ENCODE results near the gene SUV39H1.

The SUV39H1 gene

DNA sequence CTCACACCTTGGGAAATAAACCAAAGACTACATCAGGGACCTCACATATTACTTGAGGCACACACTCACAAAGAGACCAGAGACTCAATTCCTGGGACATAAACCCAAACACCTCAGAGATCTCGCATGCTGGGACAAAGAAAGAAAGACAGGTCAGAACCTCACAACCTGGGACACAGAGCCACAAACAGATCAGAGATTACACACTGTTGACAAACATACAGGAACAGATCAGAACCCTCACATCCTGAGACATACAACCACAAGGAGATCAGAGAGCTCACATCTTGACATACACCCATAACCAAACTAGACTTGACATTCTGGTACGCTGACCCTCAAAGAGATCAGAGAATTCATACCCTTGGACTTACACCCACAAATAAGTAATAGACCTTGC, 17.3 kb downstream of the SUV39H1 start:
- no peaks in the 10 kb centered on the region for H3K9me3 Mint-ChIP-seq

DNA sequence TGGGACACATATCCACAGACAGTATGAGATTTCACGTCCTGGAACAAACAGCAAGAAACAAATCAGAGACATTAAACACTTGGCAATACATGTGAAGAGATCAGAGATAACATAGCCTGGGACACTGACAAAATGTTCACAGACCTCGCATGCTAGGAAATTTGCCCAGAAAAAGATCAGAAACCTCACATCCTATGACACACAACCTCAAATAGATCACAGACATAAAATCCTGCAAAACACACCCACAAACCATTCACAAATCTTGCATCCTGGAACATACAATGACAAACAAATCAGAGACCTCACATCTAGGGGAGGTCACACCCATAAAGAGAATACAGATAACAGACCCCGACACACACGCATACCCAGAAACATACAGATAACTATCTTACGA, 18.0 kb downstream of the SUV39H1 start:
- no peaks in the 10 kb centered on the region for H3K9me3 Mint-ChIP-seq
- no peak overlapping the region for H3K4me3 Mint-ChIP-seq
- no peak for ATAC-seq (ENCODE audit: low read depth)
- peaks cover 2% of the 10 kb centered on the region for H3K36me3 Mint-ChIP-seq
- DNase-seq (ENCODE audit: low spot score in 2 of 2) = no peak
- no peaks in the 10 kb centered on the region for H3K27me3 Mint-ChIP-seq
- peaks cover 6% of the 10 kb centered on the region for H3K4me1 Mint-ChIP-seq
- H3K27ac Mint-ChIP-seq = no peak overlapping the region

More for the DNA sequence above, 17.3 kb downstream of the SUV39H1 start:
- Mint-ChIP-seq H3K4me1 (peaks cover 6% of the 10 kb centered on the region), H3K36me3 (peaks cover 2% of the 10 kb centered on the region), H3K4me3 (no peak overlapping the region), H3K27ac (no peak overlapping the region), H3K27me3 (no peaks in the 10 kb centered on the region)
- ATAC-seq (ENCODE audit: low read depth) (no peak), DNase-seq (ENCODE audit: low spot score in 2 of 2) (no peak)

DNA sequence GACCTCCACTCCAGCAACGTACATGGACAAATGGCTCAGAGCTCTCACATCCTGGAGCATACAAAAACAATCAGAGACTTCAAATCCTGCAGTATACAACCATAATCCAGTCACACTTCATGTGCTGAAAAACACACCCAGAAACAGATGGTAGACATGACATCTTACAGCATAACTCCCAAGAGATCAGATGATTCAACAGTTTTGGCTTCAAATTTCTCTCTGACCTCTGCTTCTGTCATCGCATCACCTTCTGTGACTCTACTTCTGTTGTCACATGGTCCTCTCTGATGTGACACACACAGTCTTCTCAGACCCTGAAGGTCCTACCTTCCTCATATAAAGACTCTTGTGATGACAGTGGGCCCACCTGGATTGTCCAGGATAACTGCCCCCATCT, 18.5 kb downstream of the SUV39H1 start:
- DNase-seq (ENCODE audit: low spot score in 2 of 2) (no peak), ATAC-seq (ENCODE audit: low read depth) (no peak)
- Mint-ChIP-seq H3K4me1 (peaks cover 6% of the 10 kb centered on the region), H3K9me3 (no peaks in the 10 kb centered on the region), H3K36me3 (peaks cover 2% of the 10 kb centered on the region), H3K27ac (no peak overlapping the region), H3K4me3 (no peak overlapping the region), H3K27me3 (no peaks in the 10 kb centered on the region)

DNA sequence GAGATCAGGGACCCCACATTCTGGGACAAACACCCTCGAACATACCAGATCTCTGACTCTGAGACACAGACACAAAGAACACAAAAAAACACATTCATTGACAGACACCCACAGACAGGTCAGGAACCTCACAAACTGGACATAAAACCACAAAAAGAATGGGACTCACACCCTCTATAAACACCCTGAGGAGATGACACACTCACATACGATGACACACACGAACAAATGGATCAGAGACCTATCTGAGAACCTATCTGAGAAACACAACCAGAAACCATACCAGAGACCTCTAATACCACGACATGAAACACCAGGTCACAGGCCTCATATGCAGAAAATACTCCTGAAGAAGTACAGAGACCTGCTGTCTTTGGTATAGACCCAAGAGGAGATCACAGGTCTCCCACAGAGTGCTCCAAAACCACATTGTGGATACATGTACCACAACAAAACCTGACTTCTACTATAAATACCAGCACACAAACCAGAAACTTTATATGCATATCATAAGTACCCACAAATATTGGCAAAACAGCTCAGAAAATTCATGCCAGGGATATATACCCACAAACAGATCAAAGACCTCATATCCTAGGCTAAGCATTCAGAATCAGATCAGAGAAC, 19.5 kb downstream of the SUV39H1 start:
- ATAC-seq (ENCODE audit: low read depth) = no peak
- Mint-ChIP-seq H3K4me3 (no peak overlapping the region), H3K27me3 (no peaks in the 10 kb centered on the region)

DNA sequence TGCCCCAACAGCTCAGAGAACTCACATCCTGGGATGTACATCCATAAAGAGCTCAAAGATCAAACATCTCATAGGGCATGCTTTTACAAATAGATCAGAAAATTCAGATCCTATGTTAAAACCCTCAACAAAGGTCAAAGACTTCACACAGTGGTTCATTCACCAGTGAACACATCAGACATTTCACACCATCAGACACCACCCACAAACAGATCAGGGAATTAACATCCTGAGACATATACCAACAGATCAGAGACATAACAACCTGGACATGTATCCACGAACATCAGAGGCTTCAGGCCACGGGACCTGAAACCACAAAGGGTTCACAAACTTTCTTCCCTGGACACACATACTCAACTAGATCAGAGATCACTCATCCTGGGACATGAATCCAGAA, 23.4 kb downstream of the SUV39H1 start:
- Mint-ChIP-seq H3K9me3 (no peaks in the 10 kb centered on the region), H3K4me1 (peaks cover 6% of the 10 kb centered on the region), H3K27ac (no peak overlapping the region), H3K27me3 (no peaks in the 10 kb centered on the region), H3K36me3 (peaks cover 2% of the 10 kb centered on the region), H3K4me3 (no peak overlapping the region)
- ATAC-seq (ENCODE audit: low read depth) (no peak), DNase-seq (ENCODE audit: low spot score in 2 of 2) (no peak)

More for the DNA sequence above, 19.5 kb downstream of the SUV39H1 start:
- no peak overlapping the region for H3K27ac Mint-ChIP-seq
- DNase-seq (ENCODE audit: low spot score in 2 of 2) = no peak
- peaks cover 6% of the 10 kb centered on the region for H3K4me1 Mint-ChIP-seq
- H3K36me3 Mint-ChIP-seq = peaks cover 2% of the 10 kb centered on the region
- no peaks in the 10 kb centered on the region for H3K9me3 Mint-ChIP-seq

DNA sequence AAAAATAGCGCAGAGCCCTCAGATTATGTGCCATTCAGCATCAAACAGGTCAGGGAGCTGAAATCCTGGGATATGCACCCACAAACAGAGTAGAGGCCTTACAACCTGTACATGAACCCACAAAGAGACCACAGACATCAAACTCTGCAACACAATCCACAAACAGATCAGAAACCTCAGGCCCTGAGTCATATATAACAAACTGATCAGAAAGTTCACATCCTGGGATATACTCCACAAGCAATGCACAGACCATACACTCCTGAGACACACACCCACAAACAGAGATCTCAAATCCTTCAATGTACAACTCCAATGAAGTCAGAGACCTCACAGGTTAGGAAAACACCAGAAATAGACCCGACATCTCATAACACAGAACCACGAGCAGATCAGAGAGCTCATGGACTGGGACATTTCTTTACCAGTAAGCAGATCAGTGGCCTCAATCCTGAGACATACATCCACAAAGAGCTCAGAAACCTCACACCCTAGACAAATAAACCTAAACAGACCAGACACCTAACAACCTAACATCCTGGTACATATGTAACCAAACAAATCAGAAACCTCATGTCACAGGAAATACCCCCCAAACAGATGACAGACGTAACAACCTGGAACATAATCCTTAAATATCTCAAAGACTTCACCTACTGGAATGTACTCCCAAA, 24.2 kb downstream of the SUV39H1 start:
- Mint-ChIP-seq H3K27me3 (no peaks in the 10 kb centered on the region), H3K36me3 (peaks cover 2% of the 10 kb centered on the region), H3K9me3 (no peaks in the 10 kb centered on the region), H3K4me1 (peaks cover 6% of the 10 kb centered on the region), H3K4me3 (no peak overlapping the region), H3K27ac (no peak overlapping the region)
- no peak for DNase-seq (ENCODE audit: low spot score in 2 of 2)
- no peak for ATAC-seq (ENCODE audit: low read depth)

DNA sequence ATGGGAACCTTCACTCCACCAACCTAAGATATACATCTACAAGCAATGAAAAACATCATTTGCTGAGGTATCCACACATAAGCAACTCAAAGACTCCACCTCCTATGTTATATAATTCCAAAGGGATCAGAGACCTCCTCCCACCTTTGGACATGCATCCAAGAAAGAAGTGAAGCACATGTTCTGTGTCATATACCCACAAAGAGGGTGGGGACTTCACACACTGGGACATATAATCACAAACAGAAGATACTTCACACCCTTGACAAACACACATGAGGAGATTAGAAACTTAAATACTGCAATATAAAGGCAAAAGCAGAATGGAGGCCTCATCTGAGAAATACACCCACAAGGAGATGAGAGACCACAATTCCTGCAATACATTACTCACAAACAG, 25.4 kb downstream of the SUV39H1 start:
- DNase-seq (ENCODE audit: low spot score in 2 of 2) (no peak), ATAC-seq (ENCODE audit: low read depth) (no peak)
- Mint-ChIP-seq H3K4me3 (no peak overlapping the region), H3K9me3 (no peaks in the 10 kb centered on the region), H3K36me3 (peaks cover 2% of the 10 kb centered on the region), H3K27me3 (no peaks in the 10 kb centered on the region), H3K4me1 (peaks cover 3% of the 10 kb centered on the region), H3K27ac (no peak overlapping the region)

DNA sequence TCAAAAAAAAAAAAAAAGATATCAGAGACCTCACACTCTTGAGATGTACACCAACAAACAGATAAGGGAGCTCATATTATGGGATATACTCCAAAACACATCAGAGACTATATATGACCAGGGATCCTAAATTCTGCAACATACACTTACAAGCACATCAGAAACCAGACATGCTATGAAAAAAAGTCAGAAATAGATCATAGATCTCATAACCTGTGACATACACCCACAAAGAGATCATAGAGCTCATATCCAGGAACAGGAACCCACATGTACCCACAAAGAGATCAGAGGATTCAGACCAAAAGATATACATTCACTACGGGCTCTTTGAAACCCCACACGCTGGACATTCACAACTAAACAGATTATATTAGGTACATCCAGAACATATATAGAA, 30.1 kb downstream of the SUV39H1 start:
- Mint-ChIP-seq H3K36me3 (no peaks in the 10 kb centered on the region), H3K27ac (no peak overlapping the region), H3K4me1 (no peaks in the 10 kb centered on the region), H3K9me3 (no peaks in the 10 kb centered on the region), H3K4me3 (no peak overlapping the region), H3K27me3 (no peaks in the 10 kb centered on the region)
- DNase-seq (ENCODE audit: low spot score in 2 of 2) = no peak
- ATAC-seq (ENCODE audit: low read depth) = no peak

DNA sequence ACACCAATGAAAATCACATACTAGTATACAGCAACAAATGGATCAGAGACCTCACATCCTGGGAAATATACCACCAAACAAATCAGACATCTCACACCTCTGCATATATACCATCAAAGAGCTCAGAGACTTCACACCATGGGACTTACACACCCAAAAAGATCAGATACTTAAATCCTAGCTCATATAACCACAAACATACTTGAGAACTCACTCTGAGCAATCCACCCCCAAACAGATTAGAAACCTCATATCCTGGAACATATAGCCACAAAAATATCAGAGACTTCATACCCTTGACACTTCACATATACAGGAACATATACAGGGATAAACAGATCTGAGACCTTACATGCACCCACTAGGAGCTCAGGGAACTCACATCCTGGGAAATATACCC, 32.1 kb downstream of the SUV39H1 start:
- ATAC-seq (ENCODE audit: low read depth) (no peak), DNase-seq (ENCODE audit: low spot score in 2 of 2) (no peak)
- no peaks in the 10 kb centered on the region for H3K4me1 Mint-ChIP-seq
- H3K4me3 Mint-ChIP-seq = no peak overlapping the region
- no peaks in the 10 kb centered on the region for H3K36me3 Mint-ChIP-seq
- H3K27ac Mint-ChIP-seq = no peak overlapping the region
- H3K27me3 Mint-ChIP-seq = no peaks in the 10 kb centered on the region
- no peaks in the 10 kb centered on the region for H3K9me3 Mint-ChIP-seq

DNA sequence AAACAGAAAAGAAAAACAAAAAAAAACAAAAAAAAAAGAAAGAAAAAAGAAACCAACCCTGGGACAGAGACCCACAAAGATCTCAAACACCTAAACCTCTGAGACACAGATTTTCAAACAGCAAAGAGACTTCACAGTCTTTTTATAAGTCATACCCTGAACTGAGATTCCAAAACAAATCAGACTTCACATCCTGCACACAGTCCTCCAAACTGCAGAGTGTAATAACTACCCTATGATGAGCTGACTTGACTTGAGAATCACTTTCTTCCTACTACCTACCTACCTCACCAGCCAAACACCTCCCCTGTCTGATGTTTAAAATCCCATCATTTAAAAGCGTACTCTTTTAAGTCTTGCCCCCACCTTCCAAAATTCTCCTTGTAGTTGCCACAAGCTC, 39.8 kb downstream of the SUV39H1 start:
- DNase-seq (ENCODE audit: low spot score in 2 of 2) (no peak), ATAC-seq (ENCODE audit: low read depth) (no peak)
- H3K27me3 Mint-ChIP-seq = no peaks in the 10 kb centered on the region
- no peaks in the 10 kb centered on the region for H3K9me3 Mint-ChIP-seq
- H3K27ac Mint-ChIP-seq = no peak overlapping the region
- no peaks in the 10 kb centered on the region for H3K36me3 Mint-ChIP-seq
- peak overlapping the region; percentile 25 for H3K4me3 Mint-ChIP-seq
- H3K4me1 Mint-ChIP-seq = peaks cover 11% of the 10 kb centered on the region

DNA sequence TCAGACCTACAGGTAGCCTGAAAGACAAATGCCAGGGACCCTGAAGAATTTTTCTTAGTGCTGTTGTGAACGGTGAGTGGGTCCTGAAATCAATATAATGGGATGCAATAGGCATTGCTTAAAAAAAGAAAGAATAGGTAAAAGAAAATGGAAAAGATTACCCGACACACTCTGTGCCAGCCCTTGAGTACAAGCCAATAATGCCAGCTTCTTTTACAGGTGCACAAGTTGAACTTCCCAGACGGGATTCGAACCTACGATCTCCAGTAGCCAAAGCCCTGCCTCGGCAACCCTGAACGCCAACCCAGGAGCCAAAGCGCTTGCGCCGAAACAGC, 40.3 kb downstream of the SUV39H1 start:
- Mint-ChIP-seq H3K4me3 (peak overlapping the region; percentile 89), H3K27me3 (no peaks in the 10 kb centered on the region), H3K27ac (peak overlapping the region; percentile 91), H3K9me3 (no peaks in the 10 kb centered on the region), H3K36me3 (no peaks in the 10 kb centered on the region), H3K4me1 (peaks cover 11% of the 10 kb centered on the region)
- DNase-seq (ENCODE audit: low spot score in 2 of 2) (peak in 1 of 2 donors; percentile 11), ATAC-seq (ENCODE audit: low read depth) (no peak)

DNA sequence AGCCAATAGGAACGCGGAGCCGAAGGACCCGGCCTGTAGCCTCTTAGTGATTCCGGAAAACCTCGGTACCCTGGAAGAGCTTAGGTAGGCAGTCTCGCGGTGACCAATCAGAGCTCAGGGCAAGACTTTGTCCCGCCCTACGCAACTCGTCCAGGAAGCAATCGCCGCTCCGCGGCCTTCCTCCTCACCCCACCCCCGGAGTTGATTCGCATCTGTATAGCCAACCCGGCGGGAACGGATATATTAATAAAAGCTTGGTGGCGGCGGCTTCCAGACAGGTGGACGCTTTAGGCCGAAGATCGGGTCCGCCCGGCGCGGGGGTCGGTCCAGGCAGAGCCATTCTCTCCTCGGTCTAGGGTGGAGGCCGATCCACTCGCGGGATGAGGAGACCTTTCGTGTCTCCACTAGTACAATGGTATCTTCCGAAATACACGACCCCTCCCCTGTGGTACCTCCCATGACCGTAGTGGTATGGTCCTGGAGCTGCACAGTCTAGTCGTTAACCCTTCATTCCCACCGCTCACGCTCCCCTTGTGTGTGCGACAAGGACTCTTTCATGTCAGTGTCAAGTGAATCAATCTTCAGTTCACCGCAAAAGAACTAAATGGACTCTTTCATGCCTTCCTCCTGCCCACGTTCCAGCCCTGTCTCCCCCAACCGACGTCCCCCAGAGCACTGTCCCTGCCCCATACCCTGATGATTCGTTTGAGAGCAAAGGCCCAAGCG, 40.8 kb downstream of the SUV39H1 start:
- no peaks in the 10 kb centered on the region for H3K36me3 Mint-ChIP-seq
- no peaks in the 10 kb centered on the region for H3K9me3 Mint-ChIP-seq
- peak overlapping the region; percentile 91 for H3K27ac Mint-ChIP-seq
- H3K27me3 Mint-ChIP-seq = no peaks in the 10 kb centered on the region
- DNase-seq (ENCODE audit: low spot score in 2 of 2) = peak; percentile 67 to 80
- H3K4me1 Mint-ChIP-seq = peaks cover 11% of the 10 kb centered on the region
- ATAC-seq (ENCODE audit: low read depth) = peak; percentile 95
- peak overlapping the region; percentile 89 for H3K4me3 Mint-ChIP-seq

DNA sequence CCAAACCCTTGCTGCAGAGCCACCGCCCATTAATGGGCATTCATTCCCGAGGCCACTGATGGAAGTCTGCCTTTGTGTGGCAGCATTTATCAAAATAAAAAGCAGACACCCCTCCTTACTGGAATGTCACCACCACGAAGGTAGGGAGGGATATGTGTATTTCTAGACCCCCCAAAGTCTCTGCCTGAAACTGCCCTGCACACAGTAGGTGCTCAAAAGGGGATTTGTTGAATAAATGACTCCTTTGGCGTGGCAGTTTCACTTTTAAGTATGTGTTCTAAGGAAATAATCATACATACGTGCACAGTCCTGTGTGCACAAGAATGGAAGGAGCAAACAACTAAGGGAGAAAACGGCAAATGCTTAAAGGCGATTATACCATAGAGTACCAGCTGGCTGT, 41.4 kb downstream of the SUV39H1 start:
- Mint-ChIP-seq H3K36me3 (no peaks in the 10 kb centered on the region), H3K27me3 (no peaks in the 10 kb centered on the region), H3K9me3 (no peaks in the 10 kb centered on the region), H3K4me1 (peaks cover 11% of the 10 kb centered on the region), H3K27ac (peak overlapping the region; percentile 91), H3K4me3 (peak overlapping the region; percentile 89)
- DNase-seq (ENCODE audit: low spot score in 2 of 2) = no peak
- ATAC-seq (ENCODE audit: low read depth) = no peak

DNA sequence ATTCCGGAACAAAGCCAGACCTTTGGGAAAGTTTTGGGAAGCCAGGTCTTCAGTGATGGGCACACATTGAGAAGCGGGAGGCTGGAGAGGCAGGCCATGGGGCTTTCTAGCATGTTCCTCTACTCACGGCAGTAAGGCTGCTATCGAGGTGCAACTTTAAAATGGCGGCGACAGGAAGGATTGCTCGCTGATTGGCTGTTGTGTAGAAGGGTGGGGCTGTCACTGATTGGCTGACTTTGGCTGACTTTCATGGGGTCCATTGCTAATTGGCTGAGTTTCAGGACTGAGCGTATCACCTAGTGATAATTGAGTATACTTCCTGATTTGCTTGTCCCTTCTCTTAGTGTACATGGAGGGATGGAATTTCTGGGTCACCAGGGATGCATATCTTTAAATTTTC, 45.3 kb downstream of the SUV39H1 start:
- Mint-ChIP-seq H3K9me3 (no peaks in the 10 kb centered on the region), H3K36me3 (no peaks in the 10 kb centered on the region), H3K4me1 (peaks cover 7% of the 10 kb centered on the region), H3K27ac (no peak overlapping the region), H3K4me3 (no peak overlapping the region), H3K27me3 (peaks cover 2% of the 10 kb centered on the region)
- no peak for ATAC-seq (ENCODE audit: low read depth)
- DNase-seq (ENCODE audit: low spot score in 2 of 2) = no peak

Data from memory B cell (primary cell).